Measurements from ENCODE around the gene ZNF687.
A peak's percentile ranks its signal among the peaks of the same experiment; 100 is the strongest.

The ZNF687 gene

GRCh38 chr1:151281969-151282882, at the start of gene ZNF687:
ZNF687 (plus strand) TSS chr1:151282299; CDS start chr1:151286292, 3,993 bp downstream.
- peaks cover 17% of the 10 kb centered on the region for H3K36me3 ChIP-seq (replicated peaks; ENCODE audit: low read depth, low read length)
- H3K4me2 ChIP-seq (ENCODE audit: low read length), result peak within 1 kb of the TSS; percentile 100
- peaks cover 12% of the 10 kb centered on the region; the same call in 1 of the 2 replicates for H4K20me1 ChIP-seq (ENCODE audit: insufficient read depth, low read length)
- peak within 1 kb of the TSS; percentile 80 for H3K4me3 ChIP-seq (ENCODE audit: low read length)
- H3K79me2 ChIP-seq (ENCODE audit: low read length), result peaks cover 36% of the 10 kb centered on the region
- no peak for TF ChIP-seq EZH2phosphoT487 (IDR thresholded peaks at IDR 0.05; ENCODE audit: low read depth)
- TF ChIP-seq CTCF (IDR thresholded peaks at IDR 0.05; ENCODE audit: low read depth, low read length), result no peak
- no peaks in the 10 kb centered on the region for H3K27me3 ChIP-seq (ENCODE audit: low read depth, low read length)
- peak within 1 kb of the TSS; percentile 83 for H3K9ac ChIP-seq (ENCODE audit: low read length)
- H2AFZ ChIP-seq (ENCODE audit: low read depth, low read length), result peak within 1 kb of the TSS; percentile 77
- peak within 1 kb of the TSS; percentile 86 for H3K27ac ChIP-seq (ENCODE audit: low read length)
- H3K9me3 ChIP-seq (ENCODE audit: insufficient read depth, low read length), result no peaks in the 10 kb centered on the region
- peaks cover 20% of the 10 kb centered on the region for H3K4me1 ChIP-seq (ENCODE audit: low read length)

- peaks cover 80% of the 10 kb centered on the region for H3K36me3 ChIP-seq (replicated peaks; ENCODE audit: low read depth, low read length)
- H4K20me1 ChIP-seq (ENCODE audit: insufficient read depth, low read length), result peaks cover 14% of the 10 kb centered on the region
- no peak overlapping the region for H3K4me3 ChIP-seq (ENCODE audit: low read length)
- no peak overlapping the region for H2AFZ ChIP-seq (ENCODE audit: low read depth, low read length)
- H3K4me1 ChIP-seq (ENCODE audit: low read length), result peaks cover 18% of the 10 kb centered on the region
- H3K27ac ChIP-seq (ENCODE audit: low read length), result no peak overlapping the region
- H3K4me2 ChIP-seq (ENCODE audit: low read length), result no peak overlapping the region
- no peaks in the 10 kb centered on the region for H3K9me3 ChIP-seq (ENCODE audit: insufficient read depth, low read length)
- H3K9ac ChIP-seq (ENCODE audit: low read length), result no peak overlapping the region
- TF ChIP-seq CTCF (IDR thresholded peaks at IDR 0.05; ENCODE audit: low read depth, low read length), result no peak
- TF ChIP-seq EZH2phosphoT487 (IDR thresholded peaks at IDR 0.05; ENCODE audit: low read depth), result no peak
- H3K27me3 ChIP-seq (ENCODE audit: low read depth, low read length), result no peaks in the 10 kb centered on the region
- H3K79me2 ChIP-seq (ENCODE audit: low read length), result peaks cover 12% of the 10 kb centered on the region
Measured at GRCh38 chr1:151235235-151235634, 46.9 kb upstream of the ZNF687 start.

- TF ChIP-seq CTCF (IDR thresholded peaks at IDR 0.05; ENCODE audit: low read depth, low read length) (no peak), EZH2phosphoT487 (IDR thresholded peaks at IDR 0.05; ENCODE audit: low read depth) (no peak)
- Histone ChIP-seq H3K9ac (ENCODE audit: low read length) (no peak overlapping the region), H3K27me3 (ENCODE audit: low read depth, low read length) (no peaks in the 10 kb centered on the region), H4K20me1 (ENCODE audit: insufficient read depth, low read length) (peaks cover 14% of the 10 kb centered on the region), H3K4me1 (ENCODE audit: low read length) (peaks cover 18% of the 10 kb centered on the region), H2AFZ (ENCODE audit: low read depth, low read length) (no peak overlapping the region), H3K9me3 (ENCODE audit: insufficient read depth, low read length) (no peaks in the 10 kb centered on the region), H3K79me2 (ENCODE audit: low read length) (peaks cover 6% of the 10 kb centered on the region), H3K4me2 (ENCODE audit: low read length) (peak overlapping the region; percentile 32), H3K27ac (ENCODE audit: low read length) (peak overlapping the region; percentile 54), H3K36me3 (replicated peaks; ENCODE audit: low read depth, low read length) (peaks cover 77% of the 10 kb centered on the region), H3K4me3 (ENCODE audit: low read length) (no peak overlapping the region)
Measured at GRCh38 chr1:151237678-151238466, 44.2 kb upstream of the ZNF687 start.

- peaks cover 6% of the 10 kb centered on the region for H3K79me2 ChIP-seq (ENCODE audit: low read length)
- no peak overlapping the region for H3K4me3 ChIP-seq (ENCODE audit: low read length)
- H3K36me3 ChIP-seq (replicated peaks; ENCODE audit: low read depth, low read length), result peaks cover 83% of the 10 kb centered on the region
- H3K9ac ChIP-seq (ENCODE audit: low read length), result no peak overlapping the region
- H4K20me1 ChIP-seq (ENCODE audit: insufficient read depth, low read length), result peaks cover 14% of the 10 kb centered on the region
- H3K27me3 ChIP-seq (ENCODE audit: low read depth, low read length), result no peaks in the 10 kb centered on the region
- no peak overlapping the region for H3K4me2 ChIP-seq (ENCODE audit: low read length)
- H2AFZ ChIP-seq (ENCODE audit: low read depth, low read length), result no peak overlapping the region
- no peaks in the 10 kb centered on the region for H3K9me3 ChIP-seq (ENCODE audit: insufficient read depth, low read length)
- no peak for TF ChIP-seq EZH2phosphoT487 (IDR thresholded peaks at IDR 0.05; ENCODE audit: low read depth)
- no peak for TF ChIP-seq CTCF (IDR thresholded peaks at IDR 0.05; ENCODE audit: low read depth, low read length)
- peak overlapping the region; percentile 54 for H3K27ac ChIP-seq (ENCODE audit: low read length)
- peaks cover 18% of the 10 kb centered on the region for H3K4me1 ChIP-seq (ENCODE audit: low read length)
Measured at GRCh38 chr1:151238467-151238739, 43.7 kb upstream of the ZNF687 start.

All from OCI-LY3 (cell line).